HPDE6-E6E7 (cell line): ENCODE results near the gene ZBTB46.
"Not testable (repeated sequence)": the region's sequence is repeated elsewhere in the genome, so short reads cannot be mapped to it uniquely, and the experiment has no call there.

Experiments used
- DNase-seq: peaks from one replicate; pipeline ENCODE4 v3.0.0; 2011; ENCODE audit warnings: missing footprints; ENCODE audit errors: extremely low spot score

Gene ZBTB46

DNA sequence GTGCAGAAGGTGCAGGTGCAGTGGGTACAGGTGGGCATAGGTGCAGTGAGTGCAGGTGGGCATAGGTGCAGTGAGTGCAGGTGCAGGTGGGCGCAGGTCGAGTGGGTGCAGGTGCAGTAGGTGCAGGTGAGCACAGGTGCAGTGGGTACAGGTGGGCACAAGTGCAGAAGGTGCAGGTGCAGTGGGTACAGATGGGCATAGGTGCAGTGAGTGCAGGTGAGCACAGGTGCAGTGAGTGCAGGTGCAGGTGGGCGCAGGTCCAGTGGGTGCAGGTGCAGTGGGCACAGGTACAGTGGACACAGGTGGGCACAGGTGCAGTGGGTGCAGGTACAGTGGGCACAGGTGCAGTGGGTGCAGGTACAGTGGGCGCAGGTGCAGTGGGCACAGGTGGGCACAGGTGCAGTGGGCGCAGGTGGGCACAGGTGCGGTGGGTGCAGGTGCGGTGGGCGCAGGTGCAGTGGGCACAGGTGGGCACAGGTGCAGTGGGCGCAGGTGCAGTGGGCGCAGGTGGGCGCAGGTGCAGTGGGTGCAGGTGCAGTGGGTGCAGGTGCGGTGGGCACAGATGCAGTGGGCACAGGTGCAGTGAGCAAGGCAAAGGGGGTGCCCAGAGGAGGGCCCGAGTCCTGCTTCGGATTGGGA lies 15.3 kb downstream of the ZBTB46 start:
- DNase-seq: no peak

DNA sequence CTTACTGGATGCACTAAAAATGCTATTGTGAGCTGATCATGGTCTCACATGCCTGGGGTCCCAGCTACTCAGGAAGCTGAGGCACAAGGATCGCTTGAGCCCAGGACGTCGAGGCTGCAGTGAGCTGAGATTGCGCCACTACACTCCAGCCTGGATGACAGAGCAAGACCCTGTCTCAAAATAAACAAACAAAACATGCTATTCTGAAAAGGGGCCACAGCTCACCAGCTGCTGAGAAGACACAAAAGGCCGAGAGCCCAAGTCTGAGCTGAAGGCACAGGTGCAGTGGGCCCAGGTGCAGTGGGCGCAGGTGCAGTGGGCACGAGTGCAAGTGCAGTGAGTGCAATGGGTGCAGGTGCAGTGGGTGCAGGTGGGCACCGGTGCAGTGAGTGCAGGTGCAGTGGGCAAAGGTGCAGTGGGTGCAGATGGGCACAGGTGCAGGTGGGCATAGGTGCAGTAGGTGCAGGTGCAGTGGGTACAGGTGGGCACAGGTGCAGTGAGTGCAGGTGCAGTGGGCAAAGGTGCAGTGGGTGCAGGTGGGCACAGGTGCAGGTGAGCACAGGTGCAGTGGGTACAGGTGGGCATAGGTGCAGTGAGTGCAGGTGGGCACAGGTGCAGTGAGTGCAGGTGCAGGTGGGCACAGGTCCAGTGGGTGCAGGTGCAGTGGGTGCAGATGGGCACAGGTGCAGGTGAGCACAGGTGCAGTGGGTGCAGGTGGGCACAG lies 16.0 kb downstream of the ZBTB46 start:
- DNase-seq: no peak

DNA sequence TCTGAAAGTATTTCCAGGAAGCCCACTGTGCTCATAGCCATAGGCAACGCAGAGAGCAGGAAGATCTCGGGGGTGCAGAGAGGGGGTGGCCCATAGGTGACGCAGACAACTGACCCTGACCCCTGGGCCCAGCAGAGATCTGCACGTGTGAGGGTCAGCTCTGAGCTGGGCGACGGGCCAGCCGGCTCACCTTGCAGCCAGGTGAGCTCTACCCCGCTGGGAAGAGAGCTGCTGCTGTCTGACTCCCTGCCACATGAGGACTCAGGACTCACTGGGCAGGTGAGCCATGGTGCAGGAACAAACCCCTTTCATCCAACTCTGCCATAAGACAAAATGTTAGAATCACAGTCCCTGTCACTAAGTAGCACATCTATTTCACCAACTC lies 19.6 kb downstream of the ZBTB46 start:
- no peak for DNase-seq

DNA sequence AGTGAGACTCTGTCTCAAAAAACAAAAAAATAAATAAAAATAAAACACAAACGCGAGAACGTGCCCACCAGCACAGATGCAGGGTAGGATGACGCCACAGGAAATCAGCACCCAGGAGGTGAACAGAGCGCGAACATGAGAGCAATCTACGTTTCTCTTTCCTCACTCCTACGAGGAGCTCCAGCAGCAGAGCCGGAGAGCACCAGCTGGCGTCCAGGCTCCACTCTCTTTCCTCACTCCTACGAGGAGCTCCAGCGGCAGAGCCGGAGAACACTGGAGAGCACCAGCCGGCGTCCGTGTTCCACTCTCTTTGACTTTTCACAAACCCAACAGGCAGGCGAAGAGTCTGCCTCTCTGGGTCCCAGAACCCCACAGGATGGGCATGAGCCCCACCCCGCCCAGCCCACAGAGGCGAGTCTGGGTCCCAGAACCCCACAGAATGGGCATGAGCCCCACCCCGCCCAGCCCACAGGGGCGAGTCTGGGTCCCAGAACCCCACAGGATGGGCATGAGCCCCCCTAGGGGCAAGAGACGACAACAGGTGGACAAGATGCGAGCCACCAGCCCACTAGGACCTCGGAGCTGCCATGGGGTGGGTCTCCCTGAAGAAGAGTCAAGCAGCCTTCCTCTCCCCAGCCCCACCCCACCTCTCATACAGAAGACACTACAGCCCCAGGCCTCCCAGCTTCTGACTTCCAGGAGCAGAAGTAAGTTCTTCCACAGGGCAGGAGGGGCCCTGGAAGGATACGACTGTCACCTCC lies 20.2 kb downstream of the ZBTB46 start:
- no peak for DNase-seq

DNA sequence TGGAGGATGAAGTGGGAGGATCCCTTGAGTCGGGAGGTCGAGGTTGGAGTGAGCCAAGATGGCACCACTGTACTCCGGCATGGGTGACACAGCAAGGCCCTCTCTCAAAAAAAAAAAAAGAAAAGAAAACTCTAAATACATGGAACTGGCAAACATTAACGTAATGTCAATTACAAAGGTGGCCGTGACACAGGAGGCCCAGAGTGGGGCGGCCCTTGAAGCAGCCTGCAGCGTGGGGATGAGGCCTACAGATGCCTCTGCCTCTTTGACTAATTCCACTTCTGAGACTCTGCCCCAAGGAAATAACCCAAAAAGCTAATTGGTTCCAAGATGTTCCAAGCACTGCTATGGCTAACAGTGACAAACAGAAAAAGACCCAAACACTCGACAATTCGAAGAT lies 21.2 kb downstream of the ZBTB46 start:
- DNase-seq: no peak

DNA sequence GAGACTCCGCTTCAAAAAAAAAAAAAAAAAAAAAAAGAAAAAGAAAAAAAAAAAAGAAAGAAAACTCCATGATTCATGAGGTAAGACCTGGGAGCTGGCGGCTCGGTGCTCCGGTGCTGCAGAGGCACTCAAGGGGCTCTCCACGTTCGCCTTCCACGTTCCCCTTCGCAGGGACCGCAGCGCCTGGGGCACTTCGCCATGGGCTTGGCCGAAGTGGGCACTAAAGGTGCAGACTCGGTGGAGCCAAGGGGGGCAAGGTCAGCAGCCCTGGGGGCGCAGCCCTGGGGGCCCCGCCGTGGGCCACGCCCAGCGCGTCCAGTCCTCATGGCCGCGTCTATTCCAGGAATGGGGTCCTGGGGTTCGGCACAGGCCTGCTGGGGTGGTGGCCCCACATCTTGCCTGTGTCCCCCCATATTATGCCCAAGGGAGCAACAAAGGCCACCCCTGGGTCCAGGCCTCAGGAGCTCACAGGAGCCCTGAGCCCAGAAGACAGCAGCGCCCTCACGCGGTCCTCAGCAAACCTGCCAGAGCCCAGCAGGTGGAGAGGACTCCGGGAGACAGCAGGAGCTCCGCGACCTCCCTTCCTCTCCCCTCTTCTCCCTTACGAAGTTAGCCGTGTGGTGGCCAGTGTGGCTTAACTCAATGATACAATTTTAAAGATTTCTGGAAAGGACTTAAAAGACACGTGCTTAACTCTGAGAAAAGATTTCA lies 21.9 kb downstream of the ZBTB46 start:
- DNase-seq: no peak

DNA sequence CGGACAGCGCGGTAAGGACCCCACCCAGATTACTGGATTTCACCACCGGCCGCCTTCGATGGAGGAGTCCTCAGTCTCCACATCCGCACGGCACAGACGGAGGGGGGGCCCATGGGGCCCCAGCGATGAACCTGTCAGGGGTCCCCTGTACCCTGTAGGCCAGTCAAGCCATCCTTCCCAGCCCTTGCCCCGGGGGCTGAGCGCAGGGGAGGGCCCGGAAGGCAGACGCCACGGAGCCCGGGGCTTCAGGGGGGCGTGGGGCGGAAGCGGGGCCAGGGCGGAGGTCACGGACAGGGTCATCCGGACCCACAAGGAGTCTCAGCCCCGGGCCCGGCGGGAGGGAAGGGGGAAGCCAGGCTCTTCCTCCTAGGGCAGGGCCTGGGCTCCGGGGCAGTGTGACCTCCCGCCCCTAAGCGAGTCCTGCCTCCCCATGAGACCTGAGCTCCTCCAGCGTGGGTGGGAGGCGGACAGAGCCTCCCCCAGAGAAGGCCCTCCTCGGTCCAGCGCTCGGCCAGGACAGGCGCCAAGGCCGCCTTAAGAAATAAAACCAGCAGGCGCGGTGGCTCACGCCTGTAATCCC lies 22.8 kb downstream of the ZBTB46 start:
- DNase-seq: no peak

DNA sequence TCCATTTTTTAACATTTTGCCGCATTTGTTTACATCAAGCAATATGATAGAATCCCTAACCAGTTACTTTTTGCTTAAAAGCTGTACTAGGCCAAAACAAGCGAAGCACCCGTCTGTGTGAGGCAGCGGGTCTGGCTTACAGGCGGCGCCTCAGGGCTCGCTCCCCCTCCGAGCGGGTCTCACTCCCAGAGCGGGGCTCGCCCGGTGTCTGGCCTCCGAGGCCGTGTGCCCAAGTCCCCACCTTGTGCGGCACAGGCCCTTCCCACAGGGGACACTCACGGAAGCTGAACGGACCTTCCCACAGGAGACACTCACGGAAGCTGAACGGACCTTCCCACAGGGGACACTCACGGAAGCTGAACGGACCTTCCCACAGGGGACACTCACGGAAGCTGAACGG lies 23.4 kb downstream of the ZBTB46 start:
- no peak for DNase-seq

DNA sequence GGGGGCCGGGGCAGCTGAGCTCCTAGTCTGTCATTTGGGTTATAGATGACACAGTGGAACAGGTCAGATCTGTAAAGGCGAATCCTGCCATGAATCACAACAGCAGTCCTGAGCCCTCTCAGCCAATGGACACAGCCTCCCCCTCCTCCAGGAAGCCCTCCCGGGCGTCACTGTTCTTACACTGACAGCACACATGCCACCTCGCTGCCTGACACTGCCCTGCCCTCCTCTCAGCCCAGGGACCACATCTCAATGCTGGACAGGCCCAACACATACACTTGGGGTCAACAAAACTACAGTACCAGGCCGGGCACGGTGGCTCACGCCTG lies 26.8 kb downstream of the ZBTB46 start:
- no peak for DNase-seq

DNA sequence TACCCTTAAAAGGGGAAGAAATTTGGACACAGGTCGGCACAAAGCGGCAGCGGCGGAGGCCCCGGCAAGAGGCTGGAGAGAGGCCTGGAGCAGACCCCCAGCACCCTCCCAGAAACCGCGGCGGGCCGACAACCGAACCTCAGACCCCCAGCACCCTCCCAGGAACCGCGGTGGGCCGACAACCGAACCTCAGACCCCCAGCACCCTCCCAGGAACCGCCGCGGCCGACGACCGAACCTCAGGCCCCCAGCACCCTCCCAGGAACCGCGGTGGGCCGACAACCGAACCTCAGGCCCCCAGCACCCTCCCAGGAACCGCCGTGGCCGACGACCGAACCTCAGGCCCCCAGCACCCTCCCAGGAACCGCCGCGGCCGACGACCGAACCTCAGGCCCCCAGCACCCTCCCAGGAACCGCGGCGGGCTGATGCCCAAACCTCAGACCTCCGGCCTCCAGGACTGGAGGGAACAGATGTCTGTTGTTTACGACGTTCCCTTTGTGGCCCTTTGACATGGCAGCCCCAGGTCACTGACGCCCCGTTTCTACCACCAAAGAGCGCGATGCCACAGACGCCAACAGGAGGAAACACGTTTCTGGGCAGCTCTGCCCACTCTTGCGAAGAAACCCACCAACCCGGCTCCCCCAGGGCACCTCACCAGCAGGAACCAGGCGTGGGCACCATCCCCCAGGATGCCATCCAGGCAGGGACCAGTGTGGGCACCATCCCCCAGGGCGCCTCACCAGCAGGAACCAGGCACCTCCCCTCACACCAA lies 28.4 kb downstream of the ZBTB46 start:
- no peak for DNase-seq

DNA sequence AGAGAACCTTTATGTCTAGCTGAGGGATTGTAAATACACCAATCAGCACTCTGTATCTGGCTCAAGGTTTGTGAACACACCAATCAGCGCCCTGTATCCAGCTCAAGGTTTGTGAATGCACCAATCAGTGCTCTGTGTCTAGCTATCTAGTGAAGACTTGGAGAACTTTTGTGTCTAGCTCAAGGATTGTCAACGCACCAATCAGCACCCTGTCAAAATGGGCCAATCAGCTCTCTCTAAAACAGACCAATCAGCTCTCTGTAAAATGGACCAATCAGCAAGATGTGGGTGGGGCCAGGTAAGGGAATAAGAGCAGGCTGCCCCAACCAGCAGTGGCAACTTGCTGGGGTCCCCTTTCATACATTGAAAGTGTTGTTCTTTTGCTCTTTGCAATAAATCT lies 29.9 kb downstream of the ZBTB46 start:
- DNase-seq: not testable (repeated sequence)

DNA sequence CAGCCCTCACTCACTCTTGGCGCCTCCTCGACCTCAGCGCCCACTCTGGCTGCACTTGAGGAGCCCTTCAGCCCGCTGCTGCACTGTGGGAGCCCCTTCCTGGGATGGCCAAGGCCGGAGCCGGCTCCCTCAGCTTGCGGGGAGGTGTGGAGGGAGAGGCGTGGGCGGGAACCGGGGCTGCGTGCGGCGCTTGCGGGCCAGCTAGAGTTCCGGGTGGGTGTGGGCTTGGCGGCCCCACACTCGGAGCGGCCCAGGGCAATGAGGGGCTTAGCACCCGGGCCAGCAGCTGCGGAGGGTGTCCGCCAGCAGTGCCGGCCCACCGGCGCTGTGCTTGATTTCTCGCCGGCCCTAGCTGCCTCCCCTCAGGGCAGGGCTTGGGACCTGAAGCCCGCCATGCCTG lies 30.7 kb downstream of the ZBTB46 start:
- DNase-seq: not testable (repeated sequence)

DNA sequence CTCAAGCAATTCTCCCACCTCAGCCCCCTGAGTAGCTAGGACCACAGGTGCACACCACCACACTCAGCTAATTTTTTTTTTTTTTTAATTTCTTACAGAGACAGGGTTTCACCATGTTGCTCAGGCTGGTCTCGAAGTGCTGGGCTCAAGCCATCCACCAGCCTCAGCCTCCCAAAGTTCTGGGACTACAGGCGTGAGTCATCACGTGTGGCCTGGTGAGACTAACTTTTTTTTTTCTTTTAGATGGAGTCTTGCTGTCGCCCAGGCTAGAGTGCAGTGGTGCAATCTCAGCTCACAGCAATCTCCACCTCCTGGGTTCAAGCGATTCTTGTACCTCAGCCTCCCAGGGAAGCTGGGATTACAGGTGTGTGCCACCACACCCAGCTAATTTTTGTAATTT lies 31.9 kb downstream of the ZBTB46 start:
- DNase-seq: not testable (repeated sequence)

DNA sequence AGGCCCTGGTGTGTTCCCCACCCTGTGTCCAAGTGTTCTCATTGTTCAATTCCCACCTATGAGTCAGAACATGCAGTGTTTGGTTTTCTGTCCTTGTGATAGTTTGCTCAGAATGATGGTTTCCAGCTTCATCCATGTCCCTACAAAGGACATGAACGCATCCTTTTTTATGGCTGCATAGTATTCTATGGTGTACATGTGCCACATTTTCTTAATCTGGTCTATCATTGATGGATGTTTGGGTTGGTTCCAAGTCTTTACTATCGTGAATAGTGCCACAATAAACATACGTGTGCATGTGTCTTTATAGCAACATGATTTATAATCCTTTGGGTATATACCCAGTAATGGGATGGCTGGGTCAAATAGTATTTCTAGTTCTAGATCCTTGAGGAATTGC lies 33.9 kb downstream of the ZBTB46 start:
- DNase-seq: not testable (repeated sequence)

DNA sequence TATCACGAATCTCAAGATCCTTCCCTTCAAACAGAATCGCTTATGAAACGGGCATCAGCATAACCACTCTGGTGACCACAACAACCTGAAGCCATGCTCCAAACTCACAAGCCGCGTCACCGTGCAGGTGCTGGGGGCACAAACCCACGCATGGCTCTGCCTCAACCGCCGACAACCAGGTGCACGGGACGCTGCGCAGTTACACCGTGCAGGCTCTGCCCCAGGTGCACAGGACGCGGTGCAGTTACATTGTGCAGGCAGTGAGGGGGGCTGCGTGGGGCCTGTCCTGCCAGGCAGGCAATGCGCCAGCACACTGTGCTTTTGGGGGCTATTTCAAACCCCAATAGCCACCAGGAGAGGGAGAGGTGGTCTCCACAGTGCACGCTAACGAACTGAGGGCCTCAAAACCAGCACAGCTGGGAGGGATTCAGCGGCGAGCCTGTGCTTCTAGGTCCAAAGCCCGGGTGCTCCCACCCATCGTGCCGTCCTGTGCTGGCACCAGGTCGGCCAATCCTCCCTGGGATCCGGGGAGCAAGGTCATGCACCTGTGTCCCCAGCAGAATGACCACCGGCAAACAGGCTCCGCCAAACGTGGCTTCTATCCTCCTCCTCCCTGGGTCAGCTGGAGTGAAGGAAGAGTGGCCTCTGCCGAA lies 35.8 kb downstream of the ZBTB46 start:
- DNase-seq: no peak

DNA sequence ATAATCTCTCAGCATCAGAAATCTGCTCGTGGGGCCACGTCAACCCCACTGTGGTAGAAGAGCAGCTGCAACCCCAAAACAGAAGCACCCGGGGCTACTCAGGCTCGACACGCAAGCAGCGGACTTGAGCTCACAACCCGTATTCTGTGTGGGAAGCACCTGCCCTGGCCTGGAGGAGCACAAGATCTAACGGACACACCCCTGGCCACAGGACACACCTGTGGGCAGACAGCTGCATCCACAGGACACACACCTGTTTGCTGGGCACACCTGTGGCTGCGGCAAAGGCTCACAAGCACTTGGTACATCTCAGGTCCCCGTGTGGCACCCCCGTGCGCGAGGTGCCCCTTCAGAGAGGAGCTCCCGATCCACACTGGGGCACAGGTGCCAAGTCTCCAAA lies 36.5 kb downstream of the ZBTB46 start:
- no peak for DNase-seq

DNA sequence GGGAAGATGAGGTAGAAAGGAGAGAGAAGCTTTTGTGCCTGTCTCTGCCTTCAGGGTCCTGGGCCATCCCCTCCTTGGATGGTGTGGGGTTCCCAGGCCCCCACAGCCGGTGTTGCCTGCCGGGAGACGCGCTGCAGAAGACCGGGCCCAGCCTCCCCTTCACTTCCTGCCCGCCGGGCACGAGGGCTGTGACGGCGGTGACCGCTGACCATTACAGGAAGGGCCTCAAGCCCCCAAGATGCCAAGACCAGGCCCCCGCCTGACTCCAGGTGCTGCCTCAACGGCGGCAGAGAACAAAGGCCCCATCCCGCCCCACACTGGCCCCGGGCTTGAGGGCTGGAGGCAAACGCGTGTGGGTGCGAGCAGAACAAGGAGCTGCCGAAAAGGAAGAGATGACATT lies 38.2 kb downstream of the ZBTB46 start:
- no peak for DNase-seq

DNA sequence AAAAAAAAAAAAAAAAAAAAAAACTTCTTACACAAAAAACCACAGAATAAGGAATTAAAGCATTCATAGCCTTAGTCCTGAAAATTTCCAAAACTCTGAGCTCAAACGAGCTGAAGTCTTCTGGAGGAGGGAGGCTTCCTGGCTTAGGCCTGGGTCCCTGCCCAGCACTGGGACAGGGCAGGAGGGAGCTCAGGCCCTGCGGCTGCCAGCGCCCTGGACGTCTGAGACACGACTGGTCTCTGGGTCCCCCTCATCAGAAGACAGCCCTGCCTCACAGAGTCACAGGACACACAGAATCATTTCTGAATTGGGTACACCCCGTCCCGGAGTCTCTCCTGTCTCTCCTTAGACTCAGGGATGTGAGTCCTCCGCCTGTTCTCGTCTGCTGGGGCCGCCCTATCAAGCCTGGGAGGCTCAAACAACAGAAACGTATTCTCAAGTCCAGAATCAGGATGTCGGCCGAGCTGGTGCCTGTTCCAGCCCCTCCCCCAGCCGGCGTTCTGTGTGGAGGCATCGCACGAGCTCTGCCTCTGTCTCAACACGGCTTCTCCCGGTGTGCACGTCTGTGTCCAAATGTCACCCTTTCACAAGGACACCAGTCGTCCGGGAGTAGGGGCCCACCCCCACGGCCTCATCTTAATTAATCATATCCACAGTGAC lies 39.4 kb downstream of the ZBTB46 start:
- no peak for DNase-seq

DNA sequence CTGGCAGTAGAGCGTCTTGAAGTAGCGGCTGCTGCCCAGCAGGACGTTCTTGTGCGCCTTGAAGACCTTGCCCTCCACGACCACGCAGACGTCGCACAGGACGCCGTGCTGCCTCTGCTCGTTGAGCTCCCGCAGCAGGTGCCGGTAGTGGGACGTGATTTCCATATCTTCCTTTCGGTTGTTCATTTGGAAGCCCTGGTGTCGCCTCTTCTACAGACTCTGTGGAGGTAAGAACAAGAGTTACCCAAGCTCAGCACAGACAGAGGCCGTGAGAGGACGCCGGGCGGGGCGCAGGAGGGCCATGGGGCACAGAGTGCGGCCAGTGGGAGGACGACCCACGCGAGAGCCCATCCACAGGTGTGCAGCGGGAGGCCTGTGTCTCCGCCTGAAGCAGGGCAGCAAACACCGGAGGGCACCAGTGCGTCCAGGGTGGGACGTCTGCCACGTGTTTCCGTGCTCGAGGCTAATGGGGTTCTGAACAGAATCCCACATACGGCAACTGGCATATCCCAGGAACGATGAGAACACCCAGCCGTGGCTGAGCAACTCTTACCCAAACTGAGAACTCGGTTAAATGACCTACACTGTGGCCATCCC lies 40.4 kb downstream of the ZBTB46 start:
- DNase-seq: no peak
